K562 (cell line): Measurements from ENCODE around the gene ZNF143. TPM values are rescaled to one million over a fixed set of nuclear protein-coding genes. Genes with fewer than 3 reads are reported as not detected.
A peak's percentile ranks its signal among the peaks of the same experiment; 100 is the strongest.

Experiments used
- CAMTA2 ChIP-seq: fragments of 250-450 bp; sonication (Bioruptor Pico); conservative IDR thresholded peaks from 2 replicates; pipeline ENCODE4 v1.5.1; 2022
- E2F8 ChIP-seq: fragments of 450-650 bp; IDR thresholded peaks from 2 replicates; pipeline ENCODE4 v1.7.1; 2018; ENCODE audit warnings: mild to moderate bottlenecking, low read depth; ENCODE audit not compliant: partially characterized antibody
- GABPA ChIP-seq: fragments of 200-800 bp; sonication (Bioruptor generic); conservative IDR thresholded peaks from 2 replicates; pipeline ENCODE4 v1.6.1; 2016; ENCODE audit warnings: low read depth, missing genetic modification characterization, missing compliant biosample characterization
- GTF2F1 ChIP-seq: IDR thresholded peaks from 2 replicates; pipeline ENCODE4 v1.6.1; 2011; ENCODE audit warnings: low read depth, low read length, improper control_type of control experiment
- HNRNPUL1 ChIP-seq: fragments of 200-400 bp; formaldehyde crosslinking; IDR thresholded peaks from 2 replicates; pipeline ENCODE4 v1.6.1; 2017; ENCODE audit warnings: low read length
- IRF9 ChIP-seq: fragments of 450-650 bp; IDR thresholded peaks from 2 replicates; pipeline ENCODE4 v1.6.1; 2016; ENCODE audit warnings: missing biosample characterization, missing genetic modification characterization
- NCOA6 ChIP-seq: fragments of 450-650 bp; IDR thresholded peaks from 2 replicates; pipeline ENCODE4 v1.6.1; 2017; ENCODE audit warnings: mild to moderate bottlenecking
- POLR3A ChIP-seq: IDR thresholded peaks from 2 replicates; pipeline ENCODE4 v1.6.1; 2011; ENCODE audit warnings: borderline replicate concordance, mild to moderate bottlenecking, moderate library complexity; ENCODE audit not compliant: insufficient read length, insufficient read depth; ENCODE audit errors: extremely low read depth
- SAFB2 ChIP-seq: fragments of 200-400 bp; formaldehyde crosslinking; IDR thresholded peaks from 2 replicates; pipeline ENCODE4 v1.6.1; 2018; ENCODE audit warnings: borderline replicate concordance, low read length, low read depth, moderate library complexity; ENCODE audit not compliant: severe bottlenecking
- SMARCA5 ChIP-seq: fragments of 450-650 bp; IDR thresholded peaks from 2 replicates; pipeline ENCODE4 v1.6.1; 2016
- SNRNP70 ChIP-seq: fragments of 200-400 bp; formaldehyde crosslinking; optimal IDR thresholded peaks from 2 replicates; pipeline ENCODE3; 2017; ENCODE audit warnings: low read depth, low read length
- SP1 ChIP-seq: sonication (generic); formaldehyde crosslinking; IDR thresholded peaks from 2 replicates; pipeline ENCODE4 v1.8.1; 2022; ENCODE audit warnings: mild to moderate bottlenecking, missing genetic modification reagents
- ZBTB5 ChIP-seq: fragments of 450-650 bp; IDR thresholded peaks from 2 replicates; pipeline ENCODE4 v1.6.1; 2017; ENCODE audit warnings: antibody characterized with exemption
- ZBTB8A ChIP-seq: fragments of 450-650 bp; IDR thresholded peaks from 2 replicates; pipeline ENCODE4 v1.6.1; 2018; ENCODE audit warnings: mild to moderate bottlenecking, moderate library complexity; ENCODE audit not compliant: partially characterized antibody
- ZHX1 ChIP-seq: fragments of 150-350 bp; conservative IDR thresholded peaks from 2 replicates; pipeline ENCODE4 v1.6.1; 2014; ENCODE audit warnings: low read length
- ZKSCAN3 ChIP-seq: fragments of 250-450 bp; sonication (Bioruptor Pico); IDR thresholded peaks from 2 replicates; pipeline ENCODE4 v1.4.0; 2020
- ZNF175 ChIP-seq: fragments of 200-800 bp; sonication (Bioruptor generic); IDR thresholded peaks from 2 replicates; pipeline ENCODE4 v1.6.1; 2016; ENCODE audit warnings: low read depth, mild to moderate bottlenecking, missing genetic modification characterization, missing compliant biosample characterization
- ZNF324 ChIP-seq: fragments of 250-450 bp; sonication (Bioruptor Pico); IDR thresholded peaks from 2 replicates; pipeline ENCODE4 v1.4.0; 2020; ENCODE audit warnings: mild to moderate bottlenecking
- ZNF561 ChIP-seq: fragments of 450-650 bp; formaldehyde crosslinking; conservative IDR thresholded peaks from 2 replicates; pipeline ENCODE4 v1.4.0; 2020; ENCODE audit warnings: mild to moderate bottlenecking, moderate library complexity
- polyA plus RNA-seq, 8 experiments: library from polyadenylated mRNA; depleted of rRNA in 4 of 8; stranded (reverse) in 5 of 8; unstranded in 3 of 8; fragments of >200 nt; fragmentation: Nextera tagmentation in 2 of 8; fragmentation: Illumina TruSeq in 1 of 8; extraction: Ambion mirVana in 2 of 8; extraction: Trizol in 1 of 8; gene quantifications; 2 replicates each; pipeline versions ENCODE4 v1.2.1 to v1.2.3, GENCODE V29; 2011 to 2014; ENCODE audit warnings: inconsistent platforms in 1 of 8, missing spikeins in 1 of 8
- total RNA-seq, 7 experiments: library from RNA; depleted of rRNA in 6 of 7; stranded (reverse); fragments of >200 nt in 6 of 7; fragmentation: Illumina TruSeq in 2 of 7; extraction: Trizol in 2 of 7; gene quantifications; 2 replicates each; pipeline versions ENCODE4 v1.2.1 to v1.2.3, GENCODE V29; 2011 to 2021; ENCODE audit warnings: low replicate concordance in 1 of 7

Gene ZNF143
- total and polyA plus RNA-seq, 9 of the 15 experiments (the other 6 are each of a cell fraction or from before 2014, with no cell fraction given), result 18.4 to 58.5 (median 27.1) TPM

- TF ChIP-seq ZNF324 (CRISPR knock-in tag) (no peak), SMARCA5 (no peak), POLR3A (no peak), SP1 (CRISPR knock-in tag) (peak; percentile 99), ZHX1 (no peak), SNRNP70 (no peak), ZNF561 (CRISPR knock-in tag) (no peak), NCOA6 (no peak), IRF9 (tag) (no peak), ZBTB5 (peak; percentile 88), SAFB2 (no peak), HNRNPUL1 (no peak), GABPA (tag) (peak; percentile 96), GTF2F1 (no peak; the same call in 1 of the 2 replicates), ZBTB8A (no peak), ZNF175 (CRISPR knock-in tag) (no peak), E2F8 (peak; percentile 88), CAMTA2 (peak; percentile 83; the same call in 1 of the 2 replicates), ZKSCAN3 (CRISPR knock-in tag) (no peak)
Observed at GRCh38 chr11:9460322-9461062, at the start of gene ZNF143 (continued).
